Mesenchymal stem cell (in vitro differentiated cells and primary cell): ENCODE measurements around the gene GABBR2.

Source experiments
- DNase-seq: peaks from one replicate; pipeline ENCODE4 v3.0.0-alpha.2; 2013
- H2AFZ ChIP-seq: one replicate; pipeline ENCODE4 v1.6.1; 2013; ENCODE audit warnings: low read depth, mild to moderate bottlenecking, control low read depth, inconsistent platforms, low read length, moderate library complexity
- H2AK5ac ChIP-seq: 2 replicates; pipeline ENCODE4 v1.6.1; 2013; ENCODE audit warnings: low read length, moderate library complexity, mild to moderate bottlenecking, inconsistent platforms; ENCODE audit not compliant: severe bottlenecking
- H2BK120ac ChIP-seq: one replicate; pipeline ENCODE4 v1.6.1; 2013; ENCODE audit warnings: low read depth, mild to moderate bottlenecking, inconsistent platforms, low read length, moderate library complexity
- H2BK12ac ChIP-seq, 2 experiments: one replicate each; pipeline ENCODE4 v1.6.1; 2013; ENCODE audit warnings: inconsistent platforms in 2 of 2, low read length in 2 of 2, mild to moderate bottlenecking in 2 of 2, moderate library complexity in 2 of 2, control low read depth in 1 of 2
- H2BK15ac ChIP-seq: one replicate; pipeline ENCODE4 v1.6.1; 2013; ENCODE audit warnings: mild to moderate bottlenecking, low read depth, inconsistent platforms; ENCODE audit not compliant: poor library complexity, severe bottlenecking
- H2BK5ac ChIP-seq: 2 replicates; pipeline ENCODE4 v1.6.1; 2013; ENCODE audit warnings: low read depth, mild to moderate bottlenecking, low read length, control low read depth, inconsistent platforms; ENCODE audit not compliant: poor library complexity, severe bottlenecking
- H3K14ac ChIP-seq, 2 experiments: one replicate each; pipeline ENCODE4 v1.6.1; 2013; ENCODE audit warnings: inconsistent platforms in 2 of 2, low read length in 2 of 2, control low read depth in 1 of 2, mild to moderate bottlenecking in 1 of 2, moderate library complexity in 1 of 2
- H3K18ac ChIP-seq, 2 experiments: one replicate each; pipeline ENCODE4 v1.6.1; 2013; ENCODE audit warnings: inconsistent platforms in 2 of 2, low read length in 2 of 2, control low read depth in 1 of 2, low read depth in 1 of 2, mild to moderate bottlenecking in 1 of 2
- H3K23ac ChIP-seq, 2 experiments: one replicate each; pipeline ENCODE4 v1.6.1; 2013; ENCODE audit warnings: inconsistent platforms in 2 of 2, low read length in 2 of 2, mild to moderate bottlenecking in 2 of 2, moderate library complexity in 2 of 2, control low read depth in 1 of 2
- H3K27ac ChIP-seq: 2 replicates; pipeline ENCODE4 v1.5.1; 2013; ENCODE audit warnings: mild to moderate bottlenecking, moderate library complexity, low read length, control low read depth, inconsistent platforms; ENCODE audit not compliant: poor library complexity, severe bottlenecking
- H3K27me3 ChIP-seq, 2 experiments: 2 replicates each; pipeline versions ENCODE4 v1.6.1 to v1.7.0; 2013; ENCODE audit warnings: low read length in 2 of 2, mild to moderate bottlenecking in 2 of 2, moderate library complexity in 2 of 2, control low read depth in 1 of 2, inconsistent platforms in 1 of 2; ENCODE audit not compliant: control insufficient read depth in 1 of 2, insufficient read depth in 1 of 2
- H3K36me3 ChIP-seq, 2 experiments: 2 replicates each; pipeline versions ENCODE4 v1.6.1 to v1.7.0; 2013; ENCODE audit warnings: low read length in 2 of 2, control low read depth in 1 of 2, inconsistent platforms in 1 of 2, low read depth in 1 of 2, mild to moderate bottlenecking in 1 of 2; ENCODE audit not compliant: insufficient read depth in 2 of 2, control insufficient read depth in 1 of 2
- H3K4ac ChIP-seq, 2 experiments: one replicate each; pipeline ENCODE4 v1.6.1; 2013; ENCODE audit warnings: inconsistent platforms in 2 of 2, low read length in 2 of 2, mild to moderate bottlenecking in 2 of 2, moderate library complexity in 2 of 2, control low read depth in 1 of 2, low read depth in 1 of 2
- H3K4me1 ChIP-seq: 2 replicates; pipeline ENCODE4 v1.6.1; 2013; ENCODE audit warnings: low read depth, low read length, control low read depth; ENCODE audit not compliant: control insufficient read depth, insufficient read depth
- H3K4me2 ChIP-seq: 2 replicates; pipeline ENCODE4 v1.6.1; 2013; ENCODE audit warnings: low read length, mild to moderate bottlenecking, inconsistent platforms; ENCODE audit not compliant: poor library complexity, severe bottlenecking
- H3K4me3 ChIP-seq, 2 experiments: 2 replicates each; pipeline versions ENCODE4 v1.5.1 to v1.7.0; 2013; ENCODE audit warnings: low read length in 2 of 2, mild to moderate bottlenecking in 2 of 2, control low read depth in 1 of 2, low read depth in 1 of 2; ENCODE audit not compliant: insufficient read depth in 1 of 2
- H3K79me1 ChIP-seq: replicated peaks from 2 replicates; pipeline ENCODE4 v1.6.1; 2013; ENCODE audit warnings: mild to moderate bottlenecking, control low read depth, low read length, inconsistent platforms; ENCODE audit not compliant: poor library complexity, severe bottlenecking
- H3K9ac ChIP-seq: 2 replicates; pipeline ENCODE4 v1.7.0; 2013; ENCODE audit warnings: mild to moderate bottlenecking, low read length, moderate library complexity
- H3K9me3 ChIP-seq: 2 replicates; pipeline ENCODE4 v1.7.0; 2013; ENCODE audit warnings: mild to moderate bottlenecking, low read length; ENCODE audit not compliant: control insufficient read depth
- H4K8ac ChIP-seq: one replicate; pipeline ENCODE4 v1.6.1; 2013; ENCODE audit warnings: inconsistent platforms, mild to moderate bottlenecking, low read length, moderate library complexity
- H4K91ac ChIP-seq: one replicate; pipeline ENCODE4 v1.6.1; 2013; ENCODE audit warnings: mild to moderate bottlenecking, low read length, inconsistent platforms
- WGBS: methylation state at CpG from one replicate; pipeline ENCODE4 v1.1.7; 2013; ENCODE audit warnings: mixed read lengths; 5-methylcytosine and 5-hydroxymethylcytosine counted together

Gene GABBR2

GRCh38 chr9:98479449-98479848 is 229.3 kb downstream of the GABBR2 start:
- Histone ChIP-seq H3K9ac (no peak overlapping the region), H3K27ac (no peak overlapping the region), H3K27me3 (peaks cover 0 to 47% of the 10 kb centered on the region in 2 experiments), H3K14ac (no peak overlapping the region), H3K36me3 (no peaks in the 10 kb centered on the region), H2BK12ac (no peak overlapping the region), H3K23ac (no peak overlapping the region), H3K18ac (no peak overlapping the region), H2BK15ac (no peak overlapping the region), H2BK120ac (no peak overlapping the region), H2BK5ac (no peak overlapping the region), H4K91ac (no peak overlapping the region), H3K4me1 (no peaks in the 10 kb centered on the region), H2AFZ (no peak overlapping the region), H3K4me3 (no peak overlapping the region), H4K8ac (no peak overlapping the region), H3K79me1 (no peaks in the 10 kb centered on the region), H3K4me2 (no peak overlapping the region), H3K4ac (no peak overlapping the region), H3K9me3 (no peaks in the 10 kb centered on the region), H2AK5ac (no peak overlapping the region)
- WGBS: 84% methylated on average over 8 of the region's 8 CpGs
- DNase-seq: no peak

- Histone ChIP-seq H3K4me3 (no peak overlapping the region), H3K4me1 (no peaks in the 10 kb centered on the region), H3K18ac (no peak overlapping the region), H3K27me3 (peaks cover 0 to 35% of the 10 kb centered on the region in 2 experiments), H3K4ac (no peak overlapping the region), H2AFZ (no peak overlapping the region), H2BK5ac (no peak overlapping the region), H4K91ac (no peak overlapping the region), H2BK120ac (no peak overlapping the region), H2BK12ac (no peak overlapping the region), H3K23ac (no peak overlapping the region), H4K8ac (no peak overlapping the region), H2AK5ac (no peak overlapping the region), H3K4me2 (no peak overlapping the region), H3K9me3 (no peaks in the 10 kb centered on the region), H3K14ac (no peak overlapping the region), H2BK15ac (no peak overlapping the region), H3K79me1 (no peaks in the 10 kb centered on the region), H3K36me3 (no peaks in the 10 kb centered on the region), H3K9ac (no peak overlapping the region), H3K27ac (no peak overlapping the region)
- no peak for DNase-seq
- WGBS: 86% methylated on average over 5 of the region's 5 CpGs
Measured at GRCh38 chr9:98477884-98478283, 230.9 kb downstream of the GABBR2 start.

GRCh38 chr9:98472216-98472615 is 236.5 kb downstream of the GABBR2 start:
- Histone ChIP-seq H3K9me3 (no peaks in the 10 kb centered on the region), H2BK5ac (no peak overlapping the region), H3K9ac (no peak overlapping the region), H3K4ac (no peak overlapping the region), H2BK12ac (no peak overlapping the region), H4K8ac (no peak overlapping the region), H2AK5ac (no peak overlapping the region), H2BK120ac (no peak overlapping the region), H3K14ac (no peak overlapping the region), H2AFZ (no peak overlapping the region), H3K18ac (no peak overlapping the region), H3K4me2 (no peak overlapping the region), H3K23ac (no peak overlapping the region), H3K36me3 (no peaks in the 10 kb centered on the region), H2BK15ac (no peak overlapping the region), H3K4me3 (no peak overlapping the region), H3K4me1 (no peaks in the 10 kb centered on the region), H3K27ac (no peak overlapping the region), H3K27me3 (peaks cover 10 to 28% of the 10 kb centered on the region in 2 experiments), H4K91ac (no peak overlapping the region), H3K79me1 (no peaks in the 10 kb centered on the region)
- WGBS: 83% methylated on average over 1 of the region's 2 CpGs
- DNase-seq: no peak

GRCh38 chr9:98471185-98471584 is 237.6 kb downstream of the GABBR2 start:
- Histone ChIP-seq H2AFZ (no peak overlapping the region), H2BK15ac (no peak overlapping the region), H3K4ac (no peak overlapping the region), H2AK5ac (no peak overlapping the region), H3K23ac (no peak overlapping the region), H4K8ac (no peak overlapping the region), H3K79me1 (no peaks in the 10 kb centered on the region), H3K4me1 (no peaks in the 10 kb centered on the region), H3K36me3 (no peaks in the 10 kb centered on the region), H4K91ac (no peak overlapping the region), H3K4me2 (no peak overlapping the region), H2BK120ac (no peak overlapping the region), H3K27ac (no peak overlapping the region), H3K27me3 (peaks cover 10 to 20% of the 10 kb centered on the region in 2 experiments), H2BK5ac (no peak overlapping the region), H3K14ac (no peak overlapping the region), H3K9me3 (peaks cover 4% of the 10 kb centered on the region), H3K4me3 (no peak overlapping the region), H3K9ac (no peak overlapping the region), H3K18ac (no peak overlapping the region), H2BK12ac (no peak overlapping the region)
- 83% methylated on average over 3 of the region's 3 CpGs for WGBS
- no peak for DNase-seq
